Measurements from ENCODE around the gene NUAK2.

The NUAK2 gene

GRCh38 chr1:205284420-205285144, 37.0 kb downstream of the NUAK2 start:
- TF ChIP-seq SIN3A (IDR thresholded peaks at IDR 0.05; ENCODE audit: borderline replicate concordance, insufficient read depth, low read length) (0 out of 2 replicates have a peak, but pooled peaks have one; percentile 34), FOXP2 (optimal IDR thresholded peaks at IDR 0.05; ENCODE audit: borderline replicate concordance, extremely low read depth, extremely low read length, insufficient read depth) (peak; percentile 88), POLR2AphosphoS5 (IDR thresholded peaks at IDR 0.05; ENCODE audit: low read depth, low read length) (no peak), TAF1 (IDR thresholded peaks at IDR 0.05; ENCODE audit: borderline replicate concordance, insufficient read depth, low read length) (no peak), REST (IDR thresholded peaks at IDR 0.05; ENCODE audit: insufficient read depth in 1 of 2, low read depth in 2 of 2, low read length in 2 of 2) (no peak)

- no peak for TF ChIP-seq POLR2AphosphoS5 (IDR thresholded peaks at IDR 0.05; ENCODE audit: low read depth, low read length)
- TF ChIP-seq REST (IDR thresholded peaks at IDR 0.05; ENCODE audit: insufficient read depth in 1 of 2, low read depth in 2 of 2, low read length in 2 of 2): no peak
- TF ChIP-seq TAF1 (IDR thresholded peaks at IDR 0.05; ENCODE audit: borderline replicate concordance, insufficient read depth, low read length): no peak
- no peak for TF ChIP-seq SIN3A (IDR thresholded peaks at IDR 0.05; ENCODE audit: borderline replicate concordance, insufficient read depth, low read length)
- TF ChIP-seq FOXP2 (optimal IDR thresholded peaks at IDR 0.05; ENCODE audit: borderline replicate concordance, extremely low read depth, extremely low read length, insufficient read depth): no peak
Measured at GRCh38 chr1:205283270-205284147, 38.0 kb downstream of the NUAK2 start.

- TF ChIP-seq POLR2AphosphoS5 (IDR thresholded peaks at IDR 0.05; ENCODE audit: low read depth, low read length) (no peak), FOXP2 (optimal IDR thresholded peaks at IDR 0.05; ENCODE audit: borderline replicate concordance, extremely low read depth, extremely low read length, insufficient read depth) (no peak), TAF1 (IDR thresholded peaks at IDR 0.05; ENCODE audit: borderline replicate concordance, insufficient read depth, low read length) (no peak), REST (IDR thresholded peaks at IDR 0.05; ENCODE audit: insufficient read depth in 1 of 2, low read depth in 2 of 2, low read length in 2 of 2) (no peak), SIN3A (IDR thresholded peaks at IDR 0.05; ENCODE audit: borderline replicate concordance, insufficient read depth, low read length) (no peak)
Measured at GRCh38 chr1:205279986-205280385, 41.6 kb downstream of the NUAK2 start.

GRCh38 chr1:205276689-205277065, 44.9 kb downstream of the NUAK2 start:
- TF ChIP-seq FOXP2 (optimal IDR thresholded peaks at IDR 0.05; ENCODE audit: borderline replicate concordance, extremely low read depth, extremely low read length, insufficient read depth) (no peak), REST (IDR thresholded peaks at IDR 0.05; ENCODE audit: insufficient read depth in 1 of 2, low read depth in 2 of 2, low read length in 2 of 2) (no peak), TAF1 (IDR thresholded peaks at IDR 0.05; ENCODE audit: borderline replicate concordance, insufficient read depth, low read length) (no peak), POLR2AphosphoS5 (IDR thresholded peaks at IDR 0.05; ENCODE audit: low read depth, low read length) (no peak), SIN3A (IDR thresholded peaks at IDR 0.05; ENCODE audit: borderline replicate concordance, insufficient read depth, low read length) (no peak)
